ENCODE data around the gene TSPAN3. TPM values are rescaled to one million over a fixed set of nuclear protein-coding genes. Genes with fewer than 3 reads are reported as not detected.

The TSPAN3 gene
- total and polyA plus RNA-seq, 4 donors, result 49.3 to 82.8 (median 78.7) TPM

DNA sequence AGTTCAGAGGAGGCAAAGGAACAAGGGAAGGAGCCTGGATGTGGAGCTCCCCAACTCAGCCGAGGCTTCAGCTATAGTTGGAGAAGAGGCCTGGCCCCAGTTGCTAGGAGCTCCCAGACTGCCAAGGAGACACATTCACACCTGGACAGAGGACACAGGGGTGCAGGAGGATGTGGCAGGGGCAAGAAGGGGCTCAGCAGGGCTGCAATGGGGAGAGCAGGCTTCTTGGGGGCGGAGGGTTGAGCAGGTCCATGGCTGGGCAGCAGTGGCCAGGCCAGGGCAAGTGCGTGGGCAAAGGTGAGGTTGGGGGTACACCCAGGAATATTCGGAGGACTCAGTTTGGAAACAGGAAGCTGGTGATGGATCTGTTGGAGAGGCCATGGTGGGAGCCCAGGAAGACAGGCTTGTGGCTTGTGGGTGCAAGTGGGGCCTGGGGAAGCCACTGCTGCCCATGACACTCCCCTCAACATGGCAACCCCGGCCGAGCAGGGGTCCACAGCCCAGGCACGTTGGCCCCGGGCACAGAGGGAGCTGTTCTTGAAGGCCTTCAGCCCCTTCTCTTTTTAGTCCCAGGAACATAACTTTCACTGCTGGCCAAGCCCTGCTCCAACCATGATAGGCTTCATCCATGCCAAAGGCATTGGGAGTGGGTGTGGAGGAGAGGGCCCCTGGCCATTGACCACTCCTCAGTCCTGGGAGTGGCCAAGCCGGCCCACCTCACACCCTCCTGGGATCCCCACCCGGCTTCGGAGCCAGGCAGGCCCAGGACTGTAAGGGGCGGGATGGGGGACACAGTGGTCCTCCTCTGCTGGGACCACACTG is 33.3 kb downstream of the TSPAN3 start (continued):
- TF ChIP-seq HNF4A (conservative IDR thresholded peaks at IDR 0.05) (no peak), RXRA (IDR thresholded peaks at IDR 0.05) (no peak), TAF1 (conservative IDR thresholded peaks at IDR 0.05) (no peak)

GRCh38 chr15:77036537-77037387 is 34.1 kb downstream of the TSPAN3 start:
- no peak overlapping the region for H3K4me3 ChIP-seq (ENCODE audit: low read depth in 1 of 3, low read length in 3 of 3)
- DNase-seq (ENCODE audit: low spot score), result no peak
- WGBS, result 94% methylated on average over 22 of the region's 22 CpGs
- no peak for TF ChIP-seq HNF4G (IDR thresholded peaks at IDR 0.05)
- no peak overlapping the region for H3K27ac ChIP-seq (ENCODE audit: low read depth in 1 of 2, low read length in 2 of 2)
- H3K36me3 ChIP-seq (ENCODE audit: control insufficient read depth in 4 of 4, insufficient read depth in 3 of 4, low read depth in 1 of 4, low read length in 3 of 4), result no peaks in the 10 kb centered on the region
- H3K9me3 ChIP-seq (ENCODE audit: control insufficient read depth in 4 of 4, low read length in 3 of 4), result no peaks in the 10 kb centered on the region
- H3K27me3 ChIP-seq (ENCODE audit: control insufficient read depth in 4 of 4, insufficient read depth in 4 of 4, low read length in 3 of 4), result no peaks in the 10 kb centered on the region
- H3K9ac ChIP-seq (ENCODE audit: low read depth in 1 of 2, low read length in 2 of 2), result no peak overlapping the region
- H3K4me1 ChIP-seq (ENCODE audit: control insufficient read depth in 4 of 4, insufficient read depth in 4 of 4, low read length in 3 of 4), result no peaks in the 10 kb centered on the region

DNA sequence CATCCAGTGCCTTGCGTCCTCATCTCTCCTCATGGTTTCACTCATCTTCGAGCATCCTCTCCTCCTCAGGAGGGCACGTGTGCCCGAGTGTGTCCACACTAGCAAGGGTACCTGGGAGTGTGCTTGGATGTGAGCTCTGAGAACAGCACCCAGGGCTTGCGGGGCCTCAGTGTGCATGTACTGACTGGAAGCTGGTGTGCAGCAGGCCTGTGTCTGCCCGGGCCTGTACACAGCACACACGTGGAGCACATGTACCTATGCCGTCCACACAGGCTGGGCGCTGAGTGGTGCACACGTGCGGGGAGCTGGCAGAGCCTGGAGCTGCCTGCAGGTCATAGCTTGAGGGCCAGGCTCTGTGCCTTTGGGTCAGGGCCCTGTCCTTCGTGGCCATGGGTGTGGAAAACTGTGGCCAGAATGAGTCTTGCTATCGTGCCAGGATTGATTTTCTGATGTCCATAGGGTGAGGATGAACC is 34.9 kb downstream of the TSPAN3 start:
- 74% methylated on average over 13 of the region's 13 CpGs for WGBS
- H3K4me1 ChIP-seq (ENCODE audit: control insufficient read depth in 4 of 4, insufficient read depth in 4 of 4, low read length in 3 of 4), result no peaks in the 10 kb centered on the region
- no peak overlapping the region for H3K27ac ChIP-seq (ENCODE audit: low read depth in 1 of 2, low read length in 2 of 2)
- no peak overlapping the region for H3K4me3 ChIP-seq (ENCODE audit: low read depth in 1 of 3, low read length in 3 of 3)
- no peaks in the 10 kb centered on the region for H3K27me3 ChIP-seq (ENCODE audit: control insufficient read depth in 4 of 4, insufficient read depth in 4 of 4, low read length in 3 of 4)
- TF ChIP-seq FOXA1 (IDR thresholded peaks at IDR 0.05) (no peak), NR2F2 (IDR thresholded peaks at IDR 0.05) (no peak), TAF1 (conservative IDR thresholded peaks at IDR 0.05) (no peak), HNF4A (conservative IDR thresholded peaks at IDR 0.05) (no peak), GABPA (IDR thresholded peaks at IDR 0.05 in 1 of 2, conservative IDR thresholded peaks at IDR 0.05 in 1 of 2) (no peak), RXRA (IDR thresholded peaks at IDR 0.05) (no peak)
- TF ChIP-seq, protein P1, sequence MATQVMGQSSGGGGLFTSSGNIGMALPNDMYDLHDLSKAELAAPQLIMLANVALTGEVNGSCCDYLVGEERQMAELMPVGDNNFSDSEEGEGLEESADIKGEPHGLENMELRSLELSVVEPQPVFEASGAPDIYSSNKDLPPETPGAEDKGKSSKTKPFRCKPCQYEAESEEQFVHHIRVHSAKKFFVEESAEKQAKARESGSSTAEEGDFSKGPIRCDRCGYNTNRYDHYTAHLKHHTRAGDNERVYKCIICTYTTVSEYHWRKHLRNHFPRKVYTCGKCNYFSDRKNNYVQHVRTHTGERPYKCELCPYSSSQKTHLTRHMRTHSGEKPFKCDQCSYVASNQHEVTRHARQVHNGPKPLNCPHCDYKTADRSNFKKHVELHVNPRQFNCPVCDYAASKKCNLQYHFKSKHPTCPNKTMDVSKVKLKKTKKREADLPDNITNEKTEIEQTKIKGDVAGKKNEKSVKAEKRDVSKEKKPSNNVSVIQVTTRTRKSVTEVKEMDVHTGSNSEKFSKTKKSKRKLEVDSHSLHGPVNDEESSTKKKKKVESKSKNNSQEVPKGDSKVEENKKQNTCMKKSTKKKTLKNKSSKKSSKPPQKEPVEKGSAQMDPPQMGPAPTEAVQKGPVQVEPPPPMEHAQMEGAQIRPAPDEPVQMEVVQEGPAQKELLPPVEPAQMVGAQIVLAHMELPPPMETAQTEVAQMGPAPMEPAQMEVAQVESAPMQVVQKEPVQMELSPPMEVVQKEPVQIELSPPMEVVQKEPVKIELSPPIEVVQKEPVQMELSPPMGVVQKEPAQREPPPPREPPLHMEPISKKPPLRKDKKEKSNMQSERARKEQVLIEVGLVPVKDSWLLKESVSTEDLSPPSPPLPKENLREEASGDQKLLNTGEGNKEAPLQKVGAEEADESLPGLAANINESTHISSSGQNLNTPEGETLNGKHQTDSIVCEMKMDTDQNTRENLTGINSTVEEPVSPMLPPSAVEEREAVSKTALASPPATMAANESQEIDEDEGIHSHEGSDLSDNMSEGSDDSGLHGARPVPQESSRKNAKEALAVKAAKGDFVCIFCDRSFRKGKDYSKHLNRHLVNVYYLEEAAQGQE (IDR thresholded peaks at IDR 0.05), result no peak
- TF ChIP-seq, protein P2, sequence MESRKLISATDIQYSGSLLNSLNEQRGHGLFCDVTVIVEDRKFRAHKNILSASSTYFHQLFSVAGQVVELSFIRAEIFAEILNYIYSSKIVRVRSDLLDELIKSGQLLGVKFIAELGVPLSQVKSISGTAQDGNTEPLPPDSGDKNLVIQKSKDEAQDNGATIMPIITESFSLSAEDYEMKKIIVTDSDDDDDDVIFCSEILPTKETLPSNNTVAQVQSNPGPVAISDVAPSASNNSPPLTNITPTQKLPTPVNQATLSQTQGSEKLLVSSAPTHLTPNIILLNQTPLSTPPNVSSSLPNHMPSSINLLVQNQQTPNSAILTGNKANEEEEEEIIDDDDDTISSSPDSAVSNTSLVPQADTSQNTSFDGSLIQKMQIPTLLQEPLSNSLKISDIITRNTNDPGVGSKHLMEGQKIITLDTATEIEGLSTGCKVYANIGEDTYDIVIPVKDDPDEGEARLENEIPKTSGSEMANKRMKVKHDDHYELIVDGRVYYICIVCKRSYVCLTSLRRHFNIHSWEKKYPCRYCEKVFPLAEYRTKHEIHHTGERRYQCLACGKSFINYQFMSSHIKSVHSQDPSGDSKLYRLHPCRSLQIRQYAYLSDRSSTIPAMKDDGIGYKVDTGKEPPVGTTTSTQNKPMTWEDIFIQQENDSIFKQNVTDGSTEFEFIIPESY (IDR thresholded peaks at IDR 0.05), result no peak
- TF ChIP-seq, protein P3, sequence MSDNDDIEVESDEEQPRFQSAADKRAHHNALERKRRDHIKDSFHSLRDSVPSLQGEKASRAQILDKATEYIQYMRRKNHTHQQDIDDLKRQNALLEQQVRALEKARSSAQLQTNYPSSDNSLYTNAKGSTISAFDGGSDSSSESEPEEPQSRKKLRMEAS (IDR thresholded peaks at IDR 0.05), result no peak
- no peaks in the 10 kb centered on the region for H3K36me3 ChIP-seq (ENCODE audit: control insufficient read depth in 4 of 4, insufficient read depth in 3 of 4, low read depth in 1 of 4, low read length in 3 of 4)
- H3K9ac ChIP-seq (ENCODE audit: low read depth in 1 of 2, low read length in 2 of 2), result no peak overlapping the region
- DNase-seq (ENCODE audit: low spot score), result no peak
- H3K9me3 ChIP-seq (ENCODE audit: control insufficient read depth in 4 of 4, low read length in 3 of 4), result no peaks in the 10 kb centered on the region

Data from liver (tissue), 9 donors.